Measurements from ENCODE around the gene ANKRD49.

The ANKRD49 gene

DNA sequence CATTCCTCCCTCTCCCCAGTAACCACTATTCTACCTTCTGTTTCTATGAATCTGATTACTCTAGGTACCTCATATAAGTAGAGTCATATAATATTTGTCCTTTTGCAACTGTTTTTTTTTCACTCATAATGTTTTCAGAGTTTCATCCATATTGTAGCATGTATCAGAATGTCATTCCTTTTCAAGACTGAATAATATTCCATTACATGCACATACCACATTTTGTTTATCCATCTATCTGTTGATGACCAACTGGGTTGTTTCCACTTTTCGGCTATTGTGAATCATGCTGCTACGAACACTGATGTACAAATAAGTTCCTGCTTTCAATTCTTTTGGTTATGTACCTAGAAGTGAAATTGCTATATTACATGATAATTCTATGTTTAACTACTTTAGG, 40.8 kb upstream of the ANKRD49 start:
- DNase-seq (ENCODE audit: low read depth in 2 of 2) = no peak
- H3K4me3 ChIP-seq (replicated peaks in 1 of 2; ENCODE audit: low read depth in 2 of 2, low read length in 2 of 2) = no peak overlapping the region
- TF ChIP-seq, protein P1, sequence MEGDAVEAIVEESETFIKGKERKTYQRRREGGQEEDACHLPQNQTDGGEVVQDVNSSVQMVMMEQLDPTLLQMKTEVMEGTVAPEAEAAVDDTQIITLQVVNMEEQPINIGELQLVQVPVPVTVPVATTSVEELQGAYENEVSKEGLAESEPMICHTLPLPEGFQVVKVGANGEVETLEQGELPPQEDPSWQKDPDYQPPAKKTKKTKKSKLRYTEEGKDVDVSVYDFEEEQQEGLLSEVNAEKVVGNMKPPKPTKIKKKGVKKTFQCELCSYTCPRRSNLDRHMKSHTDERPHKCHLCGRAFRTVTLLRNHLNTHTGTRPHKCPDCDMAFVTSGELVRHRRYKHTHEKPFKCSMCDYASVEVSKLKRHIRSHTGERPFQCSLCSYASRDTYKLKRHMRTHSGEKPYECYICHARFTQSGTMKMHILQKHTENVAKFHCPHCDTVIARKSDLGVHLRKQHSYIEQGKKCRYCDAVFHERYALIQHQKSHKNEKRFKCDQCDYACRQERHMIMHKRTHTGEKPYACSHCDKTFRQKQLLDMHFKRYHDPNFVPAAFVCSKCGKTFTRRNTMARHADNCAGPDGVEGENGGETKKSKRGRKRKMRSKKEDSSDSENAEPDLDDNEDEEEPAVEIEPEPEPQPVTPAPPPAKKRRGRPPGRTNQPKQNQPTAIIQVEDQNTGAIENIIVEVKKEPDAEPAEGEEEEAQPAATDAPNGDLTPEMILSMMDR (IDR thresholded peaks at IDR 0.05; ENCODE audit: low read depth, low read length) = no peak

DNA sequence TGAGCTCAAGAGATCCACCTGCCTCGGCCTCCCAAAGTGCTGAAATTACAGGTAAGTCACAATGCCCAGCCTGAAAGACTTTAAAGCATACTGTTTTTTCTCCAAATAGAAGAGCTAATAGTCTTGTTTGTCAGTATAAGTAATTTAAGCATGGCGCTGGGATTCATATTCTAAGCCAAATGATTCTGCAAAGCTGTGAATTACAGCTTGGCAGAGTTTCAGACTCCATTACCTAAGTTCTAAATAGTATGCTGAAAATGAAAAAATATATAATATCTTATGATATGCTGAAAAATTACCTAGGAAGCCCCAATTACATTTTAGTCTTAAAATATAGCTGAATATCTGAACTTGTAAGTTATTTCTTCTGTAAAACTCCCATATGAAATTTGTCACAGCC, 39.5 kb upstream of the ANKRD49 start:
- DNase-seq (ENCODE audit: low read depth in 2 of 2) = no peak
- H3K4me3 ChIP-seq (replicated peaks in 1 of 2; ENCODE audit: low read depth in 2 of 2, low read length in 2 of 2) = no peak overlapping the region
- TF ChIP-seq, protein P1 (IDR thresholded peaks at IDR 0.05; ENCODE audit: low read depth, low read length) = no peak

DNA sequence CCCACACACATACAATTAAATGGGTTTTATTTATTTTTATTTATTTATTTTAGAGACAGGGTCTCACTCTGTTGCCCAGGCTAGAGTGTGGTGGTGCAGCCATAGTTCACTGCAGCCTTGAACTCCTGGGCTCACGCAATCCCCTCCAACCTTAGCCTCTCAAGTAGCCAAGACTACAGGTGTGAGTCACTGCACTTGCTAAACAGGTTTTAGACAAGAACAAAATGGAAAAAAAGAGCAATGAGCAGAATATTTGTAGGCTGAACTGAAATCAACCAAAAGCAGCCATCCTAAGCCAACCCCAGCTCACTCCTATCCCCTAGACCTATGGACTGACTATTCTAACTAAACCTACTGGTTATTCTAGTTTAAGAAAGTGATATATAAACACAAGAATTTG, 37.9 kb upstream of the ANKRD49 start:
- TF ChIP-seq, protein P1 (IDR thresholded peaks at IDR 0.05; ENCODE audit: low read depth, low read length) = no peak
- no peak overlapping the region for H3K4me3 ChIP-seq (replicated peaks in 1 of 2; ENCODE audit: low read depth in 2 of 2, low read length in 2 of 2)
- no peak for DNase-seq (ENCODE audit: low read depth in 2 of 2)

DNA sequence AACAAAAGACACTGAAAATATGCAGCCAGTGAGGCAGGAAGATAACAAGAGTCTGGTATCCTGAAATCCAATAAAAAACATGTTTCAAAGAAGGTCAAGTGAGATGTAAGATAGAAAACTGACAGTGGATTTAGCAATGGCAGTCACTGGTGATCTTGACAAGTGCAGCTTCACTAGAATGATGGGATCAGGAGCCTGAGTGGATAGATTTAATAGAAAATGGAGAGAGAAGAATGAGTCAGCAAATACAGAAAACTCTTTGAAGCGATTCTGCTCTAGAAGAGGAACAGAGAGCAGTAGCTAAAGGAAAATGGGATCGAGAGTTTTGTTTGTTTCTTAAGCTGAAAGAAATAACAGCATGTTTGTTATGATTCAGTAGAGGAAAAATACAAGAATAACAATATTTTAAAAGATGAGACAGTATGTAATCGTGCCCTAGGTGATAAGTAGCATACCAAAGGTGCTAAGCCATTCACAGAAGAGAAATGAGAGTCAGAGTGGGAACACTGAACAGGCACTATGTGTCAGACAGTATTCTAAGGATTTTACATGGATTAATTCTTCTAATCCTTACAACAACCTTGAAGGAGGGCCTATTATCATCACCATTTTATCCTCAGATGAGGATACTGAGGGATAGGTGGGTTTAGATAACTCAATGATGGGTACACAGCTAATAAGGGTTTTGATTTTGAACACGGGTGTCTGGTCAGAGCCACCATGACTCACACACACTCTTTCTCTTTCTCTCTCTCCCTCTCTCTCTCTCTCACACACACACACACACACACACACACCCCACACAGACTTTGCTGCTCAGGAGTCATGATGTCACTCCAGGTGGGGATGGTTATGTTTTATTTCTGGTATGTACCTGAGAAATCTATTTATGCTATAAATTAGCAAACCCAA, 36.4 kb upstream of the ANKRD49 start:
- peak in 1 of 2 donors; percentile 24 for DNase-seq (ENCODE audit: low read depth in 2 of 2)
- no peak overlapping the region for H3K4me3 ChIP-seq (replicated peaks in 1 of 2; ENCODE audit: low read depth in 2 of 2, low read length in 2 of 2)
- TF ChIP-seq, protein P1 (IDR thresholded peaks at IDR 0.05; ENCODE audit: low read depth, low read length) = no peak

DNA sequence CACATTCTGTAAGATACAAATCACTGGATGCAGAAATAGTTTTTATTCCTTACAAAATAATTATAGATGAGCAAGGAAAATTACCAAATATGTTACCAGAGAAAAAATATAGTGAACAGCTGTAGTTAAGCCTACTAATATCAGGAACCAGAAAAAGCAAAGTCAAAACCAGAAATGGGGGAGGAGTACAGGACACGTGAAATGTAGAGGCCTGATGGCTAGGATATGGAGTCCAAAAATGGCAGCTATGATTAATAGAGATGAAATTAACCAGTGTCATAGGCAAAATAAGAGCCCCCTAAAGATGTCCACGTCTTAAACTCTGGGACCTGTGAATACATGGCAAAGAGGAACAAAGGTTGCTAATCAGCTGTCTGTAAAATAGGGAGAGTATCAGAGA, 34.2 kb upstream of the ANKRD49 start:
- H3K4me3 ChIP-seq (replicated peaks in 1 of 2; ENCODE audit: low read depth in 2 of 2, low read length in 2 of 2) = no peak overlapping the region
- TF ChIP-seq, protein P1 (IDR thresholded peaks at IDR 0.05; ENCODE audit: low read depth, low read length) = no peak
- no peak for DNase-seq (ENCODE audit: low read depth in 2 of 2)

DNA sequence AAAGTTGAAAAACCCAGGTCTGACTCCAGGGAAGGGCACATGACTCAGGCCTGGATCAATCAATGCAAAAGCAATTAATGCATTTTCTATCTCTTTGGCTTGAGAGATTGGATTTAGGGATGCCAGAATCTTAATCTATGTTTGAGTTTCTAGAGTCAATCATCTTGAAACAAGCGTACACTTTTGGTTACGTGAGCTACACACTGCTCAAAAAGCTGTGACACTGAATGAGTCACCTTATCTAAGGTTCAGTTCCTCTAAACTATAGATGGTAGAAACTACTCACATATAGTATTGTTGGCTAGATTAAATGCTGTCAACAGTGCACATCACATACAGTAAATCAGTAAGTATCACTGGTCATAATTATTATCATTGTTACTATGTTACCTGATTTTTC, 24.4 kb upstream of the ANKRD49 start:
- TF ChIP-seq, protein P1 (IDR thresholded peaks at IDR 0.05; ENCODE audit: low read depth, low read length) = no peak
- H3K4me3 ChIP-seq (replicated peaks in 1 of 2; ENCODE audit: low read depth in 2 of 2, low read length in 2 of 2) = no peak overlapping the region
- DNase-seq (ENCODE audit: low read depth in 2 of 2) = no peak
